Renal pelvis (tissue), 4 donors: ENCODE results near the gene ZFP64. TPM values are rescaled to one million over a fixed set of nuclear protein-coding genes. Genes with fewer than 3 reads are reported as not detected.

Experiments used
- DNase-seq: peaks from one replicate; pipeline ENCODE4 v3.0.0-alpha.2; 2013
- polyA plus RNA-seq, 3 donors: library from polyadenylated mRNA; unstranded; fragments of 120-200 nt; gene quantifications; one replicate each; pipeline ENCODE4 v1.2.1, GENCODE V29; 2013; ENCODE audit not compliant: insufficient read length in 3 of 3

ZFP64 gene
- polyA plus RNA-seq, 3 donors, result 19.8 to 23.2 (median 21.0) TPM

DNA sequence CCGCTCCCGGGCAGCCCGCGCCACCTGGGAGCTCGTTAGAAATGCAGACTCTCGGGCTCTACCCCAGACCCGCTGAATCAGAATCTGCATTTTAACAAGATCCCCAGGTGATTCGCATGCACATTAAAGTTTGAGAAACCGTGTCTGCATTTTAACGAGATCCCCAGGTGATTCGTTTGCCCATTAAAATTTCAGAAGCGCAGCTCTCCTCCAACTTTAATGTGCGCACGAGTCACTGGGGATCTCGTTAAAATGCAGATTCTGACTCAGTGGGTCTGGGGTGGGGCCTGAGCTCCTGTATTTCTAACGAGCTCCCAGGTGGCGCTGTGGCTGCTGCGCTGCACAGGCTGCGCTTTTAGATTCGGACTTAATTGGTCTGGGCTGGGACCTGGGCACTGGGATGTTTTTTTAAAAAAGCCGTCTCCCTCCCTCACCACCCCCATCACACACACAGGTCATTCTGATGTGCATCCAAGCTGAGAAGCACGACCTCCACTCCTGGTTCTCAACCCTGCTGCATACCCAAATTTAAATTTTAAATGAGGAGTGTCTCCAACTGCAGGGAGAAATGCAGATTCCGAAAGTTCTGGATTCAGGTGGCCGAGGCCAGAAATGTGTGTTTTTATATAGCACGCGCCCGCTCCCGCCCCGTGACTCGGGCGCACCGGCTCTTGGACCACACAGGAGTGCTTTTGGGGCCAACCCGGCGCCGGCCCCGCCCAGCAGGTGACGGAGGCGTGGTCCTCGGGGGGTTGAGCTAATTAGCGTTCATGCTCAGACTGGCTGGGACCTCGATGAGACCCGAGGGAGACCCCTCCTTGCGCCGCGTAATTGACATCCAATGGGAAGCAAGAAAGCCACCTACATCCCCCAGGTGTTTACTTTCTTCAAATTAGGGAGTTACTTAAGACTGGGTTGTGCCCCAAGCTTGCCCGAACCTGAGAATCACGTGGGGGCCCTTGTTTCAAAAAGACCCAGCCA, 85.8 kb downstream of the ZFP64 start:
- peak; percentile 28 for DNase-seq

DNA sequence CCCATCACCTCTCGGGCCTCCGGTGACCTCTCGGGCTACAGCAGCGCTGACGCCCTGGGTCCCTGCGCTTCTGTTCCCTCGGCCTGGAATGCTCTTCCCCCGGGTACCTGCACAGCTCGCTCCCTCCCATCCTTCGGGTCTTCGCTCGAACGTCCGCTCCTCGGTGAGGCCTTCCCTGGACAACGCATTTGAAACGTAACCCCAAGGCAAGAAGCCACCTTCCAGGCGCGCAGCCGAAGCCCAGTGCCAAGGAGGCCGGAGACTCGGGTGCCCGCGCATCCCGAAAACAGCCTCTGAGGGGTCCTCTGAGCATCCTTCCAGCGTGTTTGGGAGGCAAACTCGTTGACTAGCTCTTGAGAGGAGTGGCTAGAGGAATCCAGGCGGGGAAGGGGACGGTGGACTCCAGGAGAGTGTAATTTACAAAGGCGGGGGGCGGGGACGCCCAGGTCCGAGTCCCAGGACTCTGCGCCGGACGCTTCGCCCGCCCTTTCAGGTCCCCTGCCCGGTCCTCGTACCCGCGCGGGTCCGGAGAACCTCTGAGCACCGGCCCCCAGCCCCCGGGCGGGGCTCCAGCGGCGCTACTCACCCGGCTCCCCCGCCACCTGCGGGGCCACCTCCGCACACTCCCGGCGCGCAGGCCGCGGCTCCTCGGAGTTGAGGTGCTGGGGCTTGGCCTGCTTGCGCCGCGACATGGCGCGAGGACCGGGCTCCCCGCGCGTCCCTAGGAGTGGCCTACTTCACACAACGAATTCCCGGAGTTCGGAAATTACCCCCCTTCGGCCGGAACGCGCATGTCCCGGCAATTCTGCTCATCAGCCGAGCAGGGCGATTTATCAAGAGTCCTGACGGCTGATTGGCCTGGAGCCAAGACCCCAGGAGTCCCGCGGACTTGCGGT, 86.8 kb downstream of the ZFP64 start:
- peak; percentile 64 for DNase-seq

DNA sequence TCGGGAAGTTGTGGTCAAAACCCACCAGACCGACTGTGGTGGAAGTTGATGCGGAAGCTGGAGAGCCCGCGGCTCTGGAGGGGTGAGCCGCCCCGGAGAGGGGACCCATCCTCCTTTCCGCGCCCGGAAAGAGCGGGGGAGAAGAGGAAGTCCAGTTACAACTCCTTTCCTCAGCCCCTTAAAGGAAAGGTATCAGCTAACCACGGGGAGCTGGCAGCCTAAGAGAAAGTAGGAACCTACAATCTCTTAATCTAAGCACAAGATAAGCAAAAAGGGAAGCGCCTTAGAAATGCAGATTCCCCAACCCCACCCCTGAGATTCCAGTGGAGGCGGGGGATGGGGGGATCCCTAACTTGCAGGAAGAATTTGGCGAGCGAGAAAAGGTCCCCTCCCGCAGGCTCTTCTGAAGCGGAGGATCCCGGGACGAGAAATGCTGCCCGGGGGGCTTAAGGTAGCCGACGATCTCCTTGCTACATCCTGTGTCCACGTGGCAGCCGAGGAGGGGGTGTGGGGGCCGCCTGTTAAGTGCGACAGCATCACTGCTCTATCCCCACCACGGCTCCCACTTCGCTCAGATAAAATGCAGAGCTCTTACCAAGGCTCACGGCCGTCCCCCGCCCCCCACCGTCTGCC, 87.5 kb downstream of the ZFP64 start:
- DNase-seq, result peak; percentile 37

DNA sequence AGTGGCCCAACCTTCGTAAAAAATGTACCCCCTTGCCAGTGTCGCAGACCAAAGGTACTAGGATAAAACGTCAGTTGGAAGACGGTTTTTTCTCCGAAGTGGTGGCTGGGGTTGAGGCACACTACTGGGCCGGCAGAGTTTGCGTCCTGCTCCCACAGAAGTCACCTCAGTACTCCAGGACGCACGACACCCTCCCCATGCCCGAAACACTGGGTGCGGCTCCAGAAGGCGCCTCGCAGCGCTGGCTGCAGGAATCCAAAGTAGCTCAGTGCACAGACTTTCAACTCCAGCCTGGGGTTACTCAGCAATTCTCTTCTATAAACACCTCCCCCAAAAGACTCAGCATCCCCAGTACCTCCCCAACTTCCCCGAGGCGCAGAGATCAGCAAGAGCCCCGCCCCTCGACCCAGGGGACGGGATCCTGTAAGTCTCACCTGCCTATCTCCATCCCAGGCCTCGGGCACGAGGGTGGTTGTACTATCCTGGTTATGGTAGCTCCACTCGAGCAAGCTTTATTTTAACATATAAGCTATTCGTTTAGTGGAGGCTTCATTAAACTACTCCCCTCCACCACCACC, 88.2 kb downstream of the ZFP64 start:
- no peak for DNase-seq

GRCh38 chr20:52102559-52102958, 89.0 kb downstream of the ZFP64 start:
- no peak for DNase-seq

GRCh38 chr20:52102126-52102525, 89.5 kb downstream of the ZFP64 start:
- DNase-seq, result no peak
